ENCODE data around the gene BEND5. TPM values are rescaled to one million over a fixed set of nuclear protein-coding genes. Genes with fewer than 3 reads are reported as not detected.

Gene BEND5
- total and polyA plus RNA-seq, 2 of the 13 experiments (the other 11 are each of a cell fraction or from before 2014, with no cell fraction given) = 0.11 TPM; not detected in 1

- CTCF ChIA-PET (ENCODE audit: low intra/inter-chr PET ratio, low total read pairs) = no interaction called here
- in situ Hi-C loops (cut with HindIII; ENCODE audit: extremely low pct_ligation_motif_present, low pct_unique_long_range_greater_than_20kb) (no loop called here), intact Hi-C loops (cut with micrococcal nuclease; ENCODE audit: unreplicated experiment) (no loop called here)
- Histone ChIP-seq H3K79me2 (ENCODE audit: insufficient read depth, low read length) (no peaks in the 10 kb centered on the region), H3K9ac (ENCODE audit: insufficient read depth, low read depth, low read length) (no peak overlapping the region), H3K4me1 (ENCODE audit: insufficient read depth, low read length) (no peaks in the 10 kb centered on the region), H2AFZ (ENCODE audit: low read length) (no peak overlapping the region), H3K36me3 (replicated peaks in 1 of 2; ENCODE audit: control insufficient read depth in 1 of 2, insufficient read depth in 2 of 2, low read length in 2 of 2) (no peaks in the 10 kb centered on the region), H3K27ac (ENCODE audit: extremely low read length, insufficient read depth, low read length) (no peak overlapping the region), H3K27me3 (ENCODE audit: control insufficient read depth in 1 of 2, insufficient read depth in 2 of 2, low read length in 2 of 2) (no peaks in the 10 kb centered on the region), H3K9me3 (ENCODE audit: low read length) (no peaks in the 10 kb centered on the region), H3K4me3 (replicated peaks in 1 of 3; ENCODE audit: insufficient read depth in 1 of 3, low read depth in 2 of 3, low read length in 3 of 3) (no peak overlapping the region), H4K20me1 (ENCODE audit: insufficient read depth, low read length) (no peaks in the 10 kb centered on the region), H3K4me2 (ENCODE audit: low read depth, low read length) (no peak overlapping the region)
- no peak for FAIRE-seq
- WGBS (ENCODE audit: low lambda C conversion rate) = 28% methylated on average over 4 of the region's 4 CpGs
- POLR2A ChIA-PET = no interaction called here
- TF ChIP-seq ASH2L (IDR thresholded peaks at IDR 0.05; ENCODE audit: insufficient read length, low read depth, low read length) = no peak
- no peak for TF ChIP-seq ZNF766 (CRISPR knock-in tag; IDR thresholded peaks at IDR 0.05; ENCODE audit: borderline replicate concordance)
- TF ChIP-seq HIVEP1 (CRISPR knock-in tag; IDR thresholded peaks at IDR 0.05) = no peak
- no peak for TF ChIP-seq SKIL (CRISPR knock-in tag; IDR thresholded peaks at IDR 0.05; ENCODE audit: borderline replicate concordance)
- no TSS peak for BruUV-seq (replicated peaks)
- ATAC-seq = no peak
- no peak for DNase-seq (ENCODE audit: low spot score)
These were observed 92.3 kb downstream of the BEND5 start for GRCh38 chr1:48684381-48684780.

- no peaks in the 10 kb centered on the region for H3K27me3 ChIP-seq (ENCODE audit: control insufficient read depth in 1 of 2, insufficient read depth in 2 of 2, low read length in 2 of 2)
- no peaks in the 10 kb centered on the region for H3K36me3 ChIP-seq (replicated peaks in 1 of 2; ENCODE audit: control insufficient read depth in 1 of 2, insufficient read depth in 2 of 2, low read length in 2 of 2)
- BruUV-seq (replicated peaks) = no TSS peak
- CTCF ChIA-PET (ENCODE audit: low intra/inter-chr PET ratio, low total read pairs) = no interaction called here
- no peak overlapping the region for H3K4me2 ChIP-seq (ENCODE audit: low read depth, low read length)
- no peak for FAIRE-seq
- H3K4me1 ChIP-seq (ENCODE audit: insufficient read depth, low read length) = no peaks in the 10 kb centered on the region
- DNase-seq (ENCODE audit: low spot score) = no peak
- no peaks in the 10 kb centered on the region for H4K20me1 ChIP-seq (ENCODE audit: insufficient read depth, low read length)
- ATAC-seq = no peak
- in situ Hi-C loops (cut with HindIII; ENCODE audit: extremely low pct_ligation_motif_present, low pct_unique_long_range_greater_than_20kb) (no loop called here), intact Hi-C loops (cut with micrococcal nuclease; ENCODE audit: unreplicated experiment) (no loop called here)
- no peak overlapping the region for H3K4me3 ChIP-seq (replicated peaks in 1 of 3; ENCODE audit: insufficient read depth in 1 of 3, low read depth in 2 of 3, low read length in 3 of 3)
- no peak overlapping the region for H3K27ac ChIP-seq (ENCODE audit: extremely low read length, insufficient read depth, low read length)
- no peak for TF ChIP-seq ZNF605 (CRISPR knock-in tag; IDR thresholded peaks at IDR 0.05)
- no peak for TF ChIP-seq ZMYM3 (CRISPR knock-in tag; IDR thresholded peaks at IDR 0.05)
- TF ChIP-seq ZNF839 (CRISPR knock-in tag; IDR thresholded peaks at IDR 0.05; ENCODE audit: borderline replicate concordance) = no peak
- no peak for TF ChIP-seq MTF2 (CRISPR knock-in tag; IDR thresholded peaks at IDR 0.05; ENCODE audit: borderline replicate concordance)
- no peak for TF ChIP-seq HOXA3 (CRISPR knock-in tag; IDR thresholded peaks at IDR 0.05)
- TF ChIP-seq ZNF484 (CRISPR knock-in tag; IDR thresholded peaks at IDR 0.05; ENCODE audit: borderline replicate concordance, low read depth) = no peak
- 5% methylated on average over 2 of the region's 3 CpGs for WGBS (ENCODE audit: low lambda C conversion rate)
- no peaks in the 10 kb centered on the region for H3K79me2 ChIP-seq (ENCODE audit: insufficient read depth, low read length)
- POLR2A ChIA-PET = no interaction called here
- no peak overlapping the region for H2AFZ ChIP-seq (ENCODE audit: low read length)
- no peak overlapping the region for H3K9ac ChIP-seq (ENCODE audit: insufficient read depth, low read depth, low read length)
- H3K9me3 ChIP-seq (ENCODE audit: low read length) = no peaks in the 10 kb centered on the region
These were observed 92.9 kb downstream of the BEND5 start for GRCh38 chr1:48683839-48684238.

Measured in HepG2 (cell line).